Lung microvascular endothelial cell (primary cell): ENCODE data around the gene ACP1. TPM values are rescaled to one million over a fixed set of nuclear protein-coding genes. Genes with fewer than 3 reads are reported as not detected.

Source experiments
- DNase-seq, 2 donors: peaks; one replicate each; pipeline versions ENCODE4 v3.0.0 to v3.0.0-alpha.2; 2010; ENCODE audit warnings: low read depth in 2 of 2
- total RNA-seq: library from RNA; depleted of rRNA; stranded (reverse); fragments of >200 nt; gene quantifications from 2 replicates; pipeline ENCODE4 v1.2.1, GENCODE V29; 2014

The ACP1 gene
- total RNA-seq, 1 donor from 2014 or later: 53.6 TPM

GRCh38 chr2:255195-255594, 9.6 kb upstream of the ACP1 start:
- DNase-seq: no peak

- DNase-seq: peak in 1 of 2 donors; percentile 60
Measured at GRCh38 chr2:256094-256493, 8.7 kb upstream of the ACP1 start.

GRCh38 chr2:257429-257828, 7.3 kb upstream of the ACP1 start:
- no peak for DNase-seq

- no peak for DNase-seq
Measured at GRCh38 chr2:257842-258241, 6.9 kb upstream of the ACP1 start.

- no peak for DNase-seq
Measured at GRCh38 chr2:258933-259332, 5.8 kb upstream of the ACP1 start.

GRCh38 chr2:259789-260331, 4.9 kb upstream of the ACP1 start:
- DNase-seq: no peak

GRCh38 chr2:260507-261161, 4.1 kb upstream of the ACP1 start:
- peak in 1 of 2 donors; percentile 61 for DNase-seq

GRCh38 chr2:262117-262516, 2.6 kb upstream of the ACP1 start:
- no peak for DNase-seq

- DNase-seq: no peak
Measured at GRCh38 chr2:263022-263738, 1.6 kb upstream of the ACP1 start.

GRCh38 chr2:263774-264492, 814 bp upstream of the ACP1 start, which contains the start of gene SH3YL1:
TSS of gene SH3YL1 (minus strand) at chr2:264032. CDS start at chr2:263984, 48 bp downstream.
- DNase-seq: peak; percentile 20 to 26

GRCh38 chr2:268323-268722, 3.6 kb downstream of the ACP1 start:
- DNase-seq: no peak

GRCh38 chr2:269356-270030, 4.7 kb downstream of the ACP1 start:
- peak in 1 of 2 donors; percentile 8 for DNase-seq

GRCh38 chr2:270861-271260, 6.1 kb downstream of the ACP1 start:
- DNase-seq: no peak

GRCh38 chr2:271917-272316, 7.2 kb downstream of the ACP1 start:
- DNase-seq: no peak

- no peak for DNase-seq
Measured at GRCh38 chr2:273333-273732, 8.6 kb downstream of the ACP1 start.

- DNase-seq: no peak
Measured at GRCh38 chr2:274503-274902, 9.8 kb downstream of the ACP1 start.

- DNase-seq: no peak
Measured at GRCh38 chr2:275466-275865, 10.7 kb downstream of the ACP1 start.

GRCh38 chr2:278312-278926, 13.7 kb downstream of the ACP1 start:
- DNase-seq: no peak

GRCh38 chr2:278927-279320, 14.2 kb downstream of the ACP1 start:
- DNase-seq: no peak

- no peak for DNase-seq
Measured at GRCh38 chr2:279366-279765, 14.6 kb downstream of the ACP1 start.

GRCh38 chr2:279956-280649, 15.4 kb downstream of the ACP1 start:
- DNase-seq: no peak
